ENCODE data around the gene RNF25.
A peak's percentile ranks its signal among the peaks of the same experiment; 100 is the strongest.

Gene RNF25

GRCh38 chr2:218671097-218671653, 627 bp downstream of the RNF25 start:
- DNase-seq, result peak in 1 of 4 experiments; percentile 32

DNA sequence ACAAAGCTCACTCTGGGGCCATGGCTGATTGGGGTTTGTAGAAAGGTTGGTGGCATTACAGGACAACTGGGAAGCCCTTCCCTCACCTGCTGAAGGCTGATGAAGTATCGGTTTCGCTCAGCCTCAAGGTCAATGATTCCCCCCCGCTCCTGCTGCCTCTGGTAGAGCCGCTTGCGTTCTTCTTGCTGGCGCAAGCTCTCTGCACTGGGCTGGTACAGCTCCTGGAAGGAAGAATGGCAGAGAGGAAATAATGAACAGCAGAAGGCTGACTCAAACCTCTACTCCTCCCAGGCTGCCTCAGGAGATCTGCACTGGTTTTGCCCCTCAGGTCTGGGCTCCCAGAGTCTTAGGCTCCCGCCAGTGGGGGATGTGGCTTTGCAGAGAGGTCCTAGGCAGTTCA, 7.1 kb downstream of the RNF25 start:
- no peak for DNase-seq

DNA sequence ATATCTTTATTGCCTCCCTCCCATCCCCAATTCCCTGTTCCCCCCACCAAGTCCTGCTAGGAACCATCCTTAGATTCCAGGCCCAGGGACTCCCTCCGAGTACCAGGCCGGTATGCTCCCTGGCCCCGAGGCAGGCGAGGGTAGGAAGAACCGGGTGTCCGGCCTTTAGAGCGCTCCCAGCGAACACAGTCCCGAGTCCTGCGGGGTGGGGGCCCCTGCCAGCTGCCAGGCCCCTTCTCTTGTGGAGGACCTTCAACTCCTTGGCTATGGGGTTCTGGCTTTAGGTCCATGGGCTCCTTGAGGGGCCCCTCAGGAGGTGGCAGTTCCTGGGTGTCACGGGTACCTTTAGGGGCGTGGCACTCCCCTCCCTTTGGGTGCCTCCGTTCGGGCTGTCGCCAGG, 7.9 kb downstream of the RNF25 start:
- DNase-seq, result no peak

DNA sequence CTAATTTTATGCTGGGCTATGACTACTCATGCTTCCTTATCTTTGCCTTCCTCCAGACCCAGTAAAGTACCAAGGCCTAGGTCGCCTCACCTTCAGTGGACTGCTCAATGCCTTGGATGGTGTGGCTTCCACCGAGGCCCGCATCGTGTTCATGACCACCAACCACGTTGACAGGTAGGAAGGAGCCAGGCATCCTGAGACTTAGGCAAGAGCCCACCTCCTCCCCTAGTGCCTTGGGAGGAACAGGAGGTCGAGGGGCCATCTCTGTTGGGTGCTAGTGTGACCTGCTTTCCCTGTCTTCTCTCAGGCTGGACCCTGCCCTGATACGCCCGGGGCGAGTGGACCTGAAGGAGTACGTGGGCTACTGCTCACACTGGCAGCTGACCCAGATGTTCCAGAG, 9.0 kb downstream of the RNF25 start:
- no peak for DNase-seq

DNA sequence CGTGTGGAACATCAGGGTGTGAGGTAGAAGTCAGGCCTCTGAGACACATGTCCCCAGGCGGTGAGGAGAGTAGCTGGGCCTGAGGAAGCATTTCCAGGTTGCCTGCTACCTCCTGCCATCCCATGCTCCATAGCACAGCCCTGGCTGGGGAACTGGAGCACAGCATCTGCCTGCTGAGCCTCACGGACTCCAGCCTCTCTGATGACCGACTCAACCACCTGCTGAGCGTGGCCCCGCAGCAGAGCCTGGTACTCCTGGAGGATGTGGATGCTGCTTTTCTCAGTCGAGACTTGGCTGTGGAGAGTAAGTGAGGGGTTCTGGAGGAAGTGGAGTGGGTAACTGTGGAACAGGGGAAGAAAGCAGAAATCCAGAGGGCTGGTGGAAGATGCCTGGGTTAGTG, 9.4 kb downstream of the RNF25 start:
- no peak for DNase-seq

GRCh38 chr2:218659988-218660358, 11.8 kb downstream of the RNF25 start:
- DNase-seq, result no peak

- DNase-seq, result peak; percentile 88 to 97 (median 94)
These were observed 12.4 kb downstream of the RNF25 start, which contains the start of the genes BCS1L and ZNF142 for GRCh38 chr2:218659258-218659987. BCS1L (plus strand) TSS chr2:218659683; CDS start chr2:218660988, 1,305 bp downstream. ZNF142 (minus strand) TSS chr2:218659623; CDS start chr2:218656429, 3,194 bp downstream.

- peak; percentile 48 to 69 (median 59) for DNase-seq
These were observed 13.0 kb downstream of the RNF25 start for GRCh38 chr2:218658671-218659257.

DNA sequence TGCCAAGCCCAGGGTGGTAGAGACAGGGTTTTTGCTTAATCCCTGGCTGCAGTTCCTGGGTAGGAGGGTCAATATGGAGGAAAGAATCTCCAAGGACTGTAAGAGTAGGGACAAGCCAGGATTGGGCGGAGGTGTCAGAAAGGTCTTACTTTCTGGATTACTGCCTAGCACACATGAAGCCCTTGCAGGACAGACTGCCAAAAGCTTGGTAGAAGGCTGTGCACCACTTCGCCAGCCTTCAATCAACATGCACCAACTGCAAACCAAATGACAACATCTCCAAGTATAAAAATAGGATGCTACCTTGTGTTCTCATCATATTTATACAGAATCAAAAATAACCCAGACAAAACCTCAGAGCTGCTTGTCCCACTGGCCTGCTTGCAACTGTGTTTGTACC, 16.1 kb downstream of the RNF25 start:
- DNase-seq, result no peak

DNA sequence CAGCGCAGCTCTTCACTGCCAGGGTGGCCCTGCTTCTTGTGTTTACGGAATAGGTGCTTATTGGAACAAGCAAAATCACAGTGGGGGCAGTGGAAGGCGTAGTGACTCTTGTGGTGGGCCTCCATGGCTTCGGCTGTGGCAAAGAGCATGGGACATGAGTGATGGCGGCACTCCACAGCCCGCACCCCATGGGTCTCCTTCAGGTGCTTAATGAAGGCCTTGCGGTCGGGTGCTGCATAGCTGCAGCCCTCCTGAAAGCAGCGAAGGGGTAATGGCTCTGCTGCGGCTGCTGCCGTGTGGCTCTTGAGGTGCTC, 23.1 kb downstream of the RNF25 start:
- no peak for DNase-seq

DNA sequence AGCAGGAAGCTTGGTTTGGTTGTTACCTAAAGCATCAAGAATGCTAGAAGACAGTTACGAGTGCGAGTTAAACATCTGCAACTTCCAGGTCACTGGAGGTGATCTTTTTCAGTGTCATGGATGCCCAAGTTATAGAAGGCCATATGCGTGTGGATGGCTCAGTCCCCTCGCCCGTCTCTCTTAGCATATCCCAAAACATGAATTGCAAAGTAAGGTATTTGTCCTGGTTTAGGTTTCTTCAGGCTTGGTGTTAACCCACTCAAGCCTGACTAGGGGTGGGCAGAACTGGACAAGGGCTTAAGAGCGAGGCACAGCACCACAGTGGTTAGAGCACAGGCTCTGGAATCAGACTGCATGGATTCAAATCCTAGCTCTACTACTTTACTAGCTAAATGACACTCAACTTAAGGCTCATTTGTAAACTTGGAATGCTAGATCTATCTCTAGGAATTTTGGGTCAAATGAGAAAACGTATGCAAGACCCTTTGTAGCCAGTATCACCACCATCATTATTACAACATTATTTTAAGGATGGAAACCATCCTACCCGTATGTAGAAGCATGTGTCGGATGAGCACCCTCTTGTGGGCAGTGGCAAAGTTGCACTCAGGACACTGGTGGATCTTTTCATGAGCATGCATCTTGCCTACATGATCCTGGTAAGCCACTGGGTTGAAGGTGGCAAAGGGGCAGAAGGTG, 23.6 kb downstream of the RNF25 start:
- DNase-seq, result peak; percentile 67 to 77 (median 70)

GRCh38 chr2:218645126-218645525, 26.7 kb downstream of the RNF25 start:
- DNase-seq, result no peak

DNA sequence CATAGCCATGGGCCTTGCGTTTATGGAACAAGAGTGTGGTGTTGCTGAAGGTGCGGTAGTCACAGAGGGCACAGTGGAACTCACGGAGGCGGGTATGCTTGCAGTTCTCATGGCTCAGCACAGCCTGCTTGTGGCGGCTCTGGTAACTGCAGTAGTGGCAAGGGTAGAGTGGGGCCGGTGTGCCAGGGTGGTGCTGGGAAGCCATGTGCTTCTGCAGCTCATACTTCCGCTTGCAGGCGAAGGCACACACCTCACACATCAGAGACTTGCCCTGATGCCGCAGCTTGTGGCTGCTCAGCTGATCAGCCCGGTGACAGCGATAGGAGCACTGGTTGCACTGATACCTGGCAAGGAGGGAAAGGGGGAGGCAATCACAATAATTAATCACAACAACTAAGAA, 27.1 kb downstream of the RNF25 start:
- DNase-seq, result no peak

GRCh38 chr2:218643751-218644310, 28.0 kb downstream of the RNF25 start:
- no peak for DNase-seq

- no peak for DNase-seq
These were observed 29.0 kb downstream of the RNF25 start for GRCh38 chr2:218642786-218643185.

DNA sequence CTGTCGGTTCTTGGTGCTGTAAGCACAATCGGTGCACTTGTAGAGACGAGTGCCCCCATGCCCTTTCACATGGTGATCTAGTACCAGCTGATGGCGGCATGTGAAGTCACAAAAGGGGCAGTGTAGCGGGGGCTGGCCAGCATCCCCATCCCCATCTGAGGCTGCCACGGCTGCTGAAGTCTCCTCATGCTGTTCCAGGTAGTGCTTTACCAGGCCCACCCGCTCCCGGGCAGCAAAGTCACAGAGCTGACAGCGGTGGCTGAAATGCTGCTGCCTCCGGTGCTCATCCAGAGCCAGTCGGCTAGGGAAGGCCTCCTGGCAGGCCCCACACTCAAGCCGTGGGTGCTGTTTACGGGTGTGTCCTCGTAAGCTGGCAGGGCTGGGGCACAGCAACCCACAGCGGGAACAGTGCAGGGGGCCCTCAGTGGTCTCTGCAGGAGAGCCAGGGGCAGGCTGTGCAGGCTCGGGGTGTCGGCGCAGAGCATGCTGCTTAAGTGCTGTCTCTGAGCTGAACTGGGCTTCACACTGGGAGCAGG, 29.6 kb downstream of the RNF25 start:
- DNase-seq, result no peak

GRCh38 chr2:218638372-218638771, 33.4 kb downstream of the RNF25 start:
- DNase-seq, result no peak

- no peak for DNase-seq
These were observed 36.1 kb downstream of the RNF25 start for GRCh38 chr2:218635719-218636118.

GRCh38 chr2:218631837-218632236, 40.0 kb downstream of the RNF25 start:
- DNase-seq, result no peak

GRCh38 chr2:218627939-218628338, 43.9 kb downstream of the RNF25 start:
- DNase-seq, result no peak

DNA sequence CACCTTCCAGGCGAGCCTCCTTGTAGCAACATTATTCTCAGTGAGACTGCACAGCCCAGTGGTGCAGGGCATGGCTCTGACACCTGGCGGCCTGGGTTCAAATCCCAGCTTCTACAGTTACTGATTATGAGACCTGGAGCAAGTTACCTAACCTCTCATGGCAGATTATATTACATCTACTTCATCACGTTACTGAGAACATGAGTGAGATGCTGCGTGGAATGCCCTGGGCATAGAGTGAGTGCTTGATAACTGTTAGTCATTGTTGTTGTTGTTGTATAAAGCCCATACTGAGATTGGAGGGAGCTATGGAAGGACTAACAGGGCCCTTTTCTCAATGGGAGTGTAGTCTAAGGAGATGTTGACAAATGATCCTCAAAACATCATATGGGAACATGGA, 45.4 kb downstream of the RNF25 start:
- no peak for DNase-seq

GRCh38 chr2:218623366-218623705, 48.5 kb downstream of the RNF25 start:
- DNase-seq, result peak in 2 of 4 experiments; percentile 53 to 63

Measured in suppressor macrophage (primary cell).